NB4 (cell line): ENCODE results near the gene TRIM69.

Experiments used
- CTCF ChIP-seq: IDR thresholded peaks from one replicate; pipeline ENCODE4 v1.5.1; 2012; ENCODE audit warnings: low read depth, low read length
- POLR2A ChIP-seq: IDR thresholded peaks from 2 replicates; pipeline ENCODE4 v1.6.1; 2011; ENCODE audit warnings: mild to moderate bottlenecking; ENCODE audit not compliant: insufficient read length; ENCODE audit errors: extremely low read depth

GRCh38 chr15:44711743-44712345, 24.5 kb upstream of the TRIM69 start:
- TF ChIP-seq CTCF = no peak
- TF ChIP-seq POLR2A = no peak
